ENCODE measurements around the gene TMEM18. TPM values are rescaled to one million over a fixed set of nuclear protein-coding genes. Genes with fewer than 3 reads are reported as not detected.
"Not testable (repeated sequence)": the region's sequence is repeated elsewhere in the genome, so short reads cannot be mapped to it uniquely, and the experiment has no call there.

TMEM18 gene
- total and polyA plus RNA-seq, 2 donors: 25.0 to 25.6 TPM

DNA sequence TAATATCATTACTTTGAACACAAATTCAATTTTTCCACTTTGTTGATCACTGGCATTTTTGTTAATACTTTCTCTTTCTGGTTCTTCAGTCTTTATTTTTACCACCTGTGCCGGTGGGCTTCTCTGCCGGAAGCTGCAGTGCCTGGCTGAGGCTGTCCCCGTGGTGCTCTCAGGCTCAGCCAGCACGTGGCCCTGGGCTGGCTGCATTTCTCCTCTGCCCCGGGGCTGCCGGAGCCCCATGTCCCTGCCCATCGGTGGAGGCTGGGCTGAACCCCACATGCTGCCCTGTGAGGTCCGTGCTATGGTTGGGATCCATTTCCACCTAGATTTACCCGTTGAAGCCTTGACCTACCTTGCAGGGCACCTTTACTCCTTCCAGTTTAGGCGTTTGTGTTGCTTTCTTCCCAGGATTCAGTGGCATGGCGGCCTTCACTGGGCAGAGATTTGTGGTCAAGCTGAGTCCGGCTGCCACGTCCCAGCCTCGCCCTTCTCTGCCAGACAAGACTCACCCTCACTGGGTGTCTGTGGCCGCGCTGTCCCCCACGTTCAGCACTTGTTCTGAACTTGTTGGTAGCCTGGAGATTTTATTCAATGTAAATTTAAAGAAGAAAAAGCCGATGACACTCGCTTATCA is 12.8 kb upstream of the TMEM18 start:
- DNase-seq (ENCODE audit: low read depth in 6 of 9, low spot score in 9 of 9): no peak
- Histone ChIP-seq H3K9me3 (ENCODE audit: control insufficient read depth in 2 of 2, insufficient read depth in 1 of 2, low read length in 1 of 2) (peaks cover 2 to 9% of the 10 kb centered on the region in 2 donors), H3K36me3 (ENCODE audit: control insufficient read depth in 2 of 2, insufficient read depth in 2 of 2, low read length in 1 of 2) (no peaks in the 10 kb centered on the region), H3K27me3 (ENCODE audit: control insufficient read depth in 2 of 2, insufficient read depth in 1 of 2, low read length in 1 of 2) (peaks cover 0 to 7% of the 10 kb centered on the region in 2 donors), H3K4me1 (ENCODE audit: control insufficient read depth in 2 of 2, insufficient read depth in 2 of 2, low read length in 2 of 2) (no peaks in the 10 kb centered on the region), H3K4me3 (ENCODE audit: low read length in 2 of 2) (no peak overlapping the region), H3K27ac (ENCODE audit: low read depth in 1 of 2, low read length in 1 of 2) (no peak overlapping the region)
- 83% methylated on average over 19 of the region's 19 CpGs for WGBS

DNA sequence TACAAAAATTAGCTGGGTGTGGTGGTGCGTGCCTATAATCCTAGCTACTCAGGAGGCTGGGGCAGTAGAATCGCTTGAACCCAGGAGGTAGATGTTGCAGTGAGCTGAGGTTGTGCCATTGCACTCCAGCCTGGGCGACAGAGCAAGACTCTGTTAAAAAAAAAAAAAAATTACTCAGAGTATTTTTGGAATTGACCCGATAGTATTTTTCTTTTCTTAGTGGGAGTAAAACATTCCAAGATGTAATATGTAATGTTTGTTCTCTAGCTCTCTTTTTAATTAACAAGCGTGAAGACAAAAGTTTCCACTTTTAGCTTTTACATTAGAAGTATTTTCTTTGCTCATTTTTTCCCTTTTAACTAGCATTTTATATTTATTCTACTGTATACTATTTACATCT is 12.0 kb upstream of the TMEM18 start:
- no peak for DNase-seq (ENCODE audit: low read depth in 6 of 9, low spot score in 9 of 9)
- no peaks in the 10 kb centered on the region for H3K4me1 ChIP-seq (ENCODE audit: control insufficient read depth in 2 of 2, insufficient read depth in 2 of 2, low read length in 2 of 2)
- no peaks in the 10 kb centered on the region for H3K36me3 ChIP-seq (ENCODE audit: control insufficient read depth in 2 of 2, insufficient read depth in 2 of 2, low read length in 1 of 2)
- H3K27me3 ChIP-seq (ENCODE audit: control insufficient read depth in 2 of 2, insufficient read depth in 1 of 2, low read length in 1 of 2): peaks cover 0 to 7% of the 10 kb centered on the region in 2 donors
- H3K27ac ChIP-seq (ENCODE audit: low read depth in 1 of 2, low read length in 1 of 2): no peak overlapping the region
- whole genome bisulfite sequencing: 95% methylated on average over 5 of the region's 5 CpGs
- no peak overlapping the region for H3K4me3 ChIP-seq (ENCODE audit: low read length in 2 of 2)
- peaks cover 2 to 12% of the 10 kb centered on the region in 2 donors for H3K9me3 ChIP-seq (ENCODE audit: control insufficient read depth in 2 of 2, insufficient read depth in 1 of 2, low read length in 1 of 2)

DNA sequence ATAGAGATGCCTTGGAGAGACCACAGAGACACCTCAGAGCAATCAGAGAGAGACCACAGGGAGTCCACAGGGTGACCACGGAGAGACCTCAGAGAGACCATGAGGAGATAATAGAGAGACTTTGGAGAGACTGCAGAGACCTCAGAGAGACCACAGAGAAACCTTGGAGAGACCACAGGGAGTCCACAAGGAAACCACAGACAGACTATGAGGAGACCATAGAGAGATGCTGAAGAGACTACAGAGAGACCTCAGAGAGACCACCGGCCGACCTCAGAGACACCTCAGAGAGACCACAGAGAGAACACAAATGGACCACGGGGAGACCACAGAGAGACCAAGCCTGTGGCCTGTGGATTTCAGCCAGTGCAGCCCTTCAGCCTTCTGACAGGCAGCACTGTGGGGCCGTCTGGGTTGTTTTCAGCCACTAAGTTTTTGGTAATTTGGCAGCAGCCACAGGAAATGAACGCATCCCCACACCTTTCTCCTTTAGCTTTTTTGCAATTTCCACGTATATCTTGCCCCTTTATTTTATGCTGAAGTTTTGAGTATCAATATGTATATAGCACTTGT is 11.4 kb upstream of the TMEM18 start:
- H3K27ac ChIP-seq (ENCODE audit: low read depth in 1 of 2, low read length in 1 of 2): no peak overlapping the region
- H3K4me1 ChIP-seq (ENCODE audit: control insufficient read depth in 2 of 2, insufficient read depth in 2 of 2, low read length in 2 of 2): no peaks in the 10 kb centered on the region
- H3K4me3 ChIP-seq (ENCODE audit: low read length in 2 of 2): no peak overlapping the region
- H3K27me3 ChIP-seq (ENCODE audit: control insufficient read depth in 2 of 2, insufficient read depth in 1 of 2, low read length in 1 of 2): peaks cover 0 to 7% of the 10 kb centered on the region in 2 donors
- peaks cover 2 to 12% of the 10 kb centered on the region in 2 donors for H3K9me3 ChIP-seq (ENCODE audit: control insufficient read depth in 2 of 2, insufficient read depth in 1 of 2, low read length in 1 of 2)
- WGBS: 74% methylated on average over 7 of the region's 7 CpGs
- no peaks in the 10 kb centered on the region for H3K36me3 ChIP-seq (ENCODE audit: control insufficient read depth in 2 of 2, insufficient read depth in 2 of 2, low read length in 1 of 2)
- DNase-seq (ENCODE audit: low read depth in 6 of 9, low spot score in 9 of 9): no peak

DNA sequence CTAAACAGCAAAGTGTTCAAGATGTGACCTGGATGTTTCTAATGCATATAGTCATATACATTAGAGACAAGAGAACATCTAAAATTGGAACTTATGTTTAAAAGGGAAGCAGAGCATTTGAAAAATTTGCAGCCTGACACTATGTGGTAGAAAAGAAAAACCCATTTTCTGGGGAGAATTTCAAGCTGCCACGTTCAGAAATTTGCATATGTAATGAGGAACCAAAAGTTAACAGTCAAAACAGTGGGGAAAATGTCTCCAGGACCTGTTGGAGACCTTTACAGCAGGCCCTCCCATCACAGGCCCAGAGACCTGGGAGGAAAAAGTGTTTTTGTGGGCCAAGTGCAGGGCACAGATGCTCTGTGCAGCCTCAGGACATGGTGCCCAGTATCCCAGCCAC is 8.2 kb upstream of the TMEM18 start:
- Histone ChIP-seq H3K27me3 (ENCODE audit: control insufficient read depth in 2 of 2, insufficient read depth in 1 of 2, low read length in 1 of 2) (peaks cover 0 to 5% of the 10 kb centered on the region in 2 donors), H3K27ac (ENCODE audit: low read depth in 1 of 2, low read length in 1 of 2) (no peak overlapping the region), H3K4me1 (ENCODE audit: control insufficient read depth in 2 of 2, insufficient read depth in 2 of 2, low read length in 2 of 2) (no peaks in the 10 kb centered on the region), H3K36me3 (ENCODE audit: control insufficient read depth in 2 of 2, insufficient read depth in 2 of 2, low read length in 1 of 2) (no peaks in the 10 kb centered on the region), H3K4me3 (ENCODE audit: low read length in 2 of 2) (no peak overlapping the region), H3K9me3 (ENCODE audit: control insufficient read depth in 2 of 2, insufficient read depth in 1 of 2, low read length in 1 of 2) (peaks cover 2 to 12% of the 10 kb centered on the region in 2 donors)
- WGBS: 69% methylated on average over 1 of the region's 1 CpG
- no peak for DNase-seq (ENCODE audit: low read depth in 6 of 9, low spot score in 9 of 9)

DNA sequence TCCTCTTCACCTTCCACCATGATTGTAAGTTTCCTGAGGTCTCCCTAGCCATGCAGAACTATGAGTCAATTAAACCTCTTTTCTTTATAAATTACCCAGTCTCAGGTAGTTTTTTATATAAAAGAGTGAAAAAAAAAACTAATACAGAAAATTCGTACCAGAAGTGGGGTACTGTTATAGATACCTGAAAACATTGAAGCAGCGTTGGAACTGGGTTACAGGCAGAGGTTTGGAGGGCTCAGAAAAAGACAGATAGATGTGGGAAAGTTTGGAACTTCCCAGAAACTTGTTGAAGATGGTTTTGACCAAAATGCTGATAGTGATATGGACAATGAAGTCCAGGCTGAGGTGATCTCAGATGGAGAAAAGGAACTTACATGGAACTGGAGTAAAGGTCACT is 7.7 kb upstream of the TMEM18 start:
- not testable (repeated sequence) for H3K27ac ChIP-seq (ENCODE audit: low read depth in 1 of 2, low read length in 1 of 2); DNase-seq (ENCODE audit: low read depth in 6 of 9, low spot score in 9 of 9); H3K4me1 ChIP-seq (ENCODE audit: control insufficient read depth in 2 of 2, insufficient read depth in 2 of 2, low read length in 2 of 2); H3K4me3 ChIP-seq (ENCODE audit: low read length in 2 of 2); H3K36me3 ChIP-seq (ENCODE audit: control insufficient read depth in 2 of 2, insufficient read depth in 2 of 2, low read length in 1 of 2); H3K27me3 ChIP-seq (ENCODE audit: control insufficient read depth in 2 of 2, insufficient read depth in 1 of 2, low read length in 1 of 2)
- H3K9me3 ChIP-seq (ENCODE audit: control insufficient read depth in 2 of 2, insufficient read depth in 1 of 2, low read length in 1 of 2): peaks cover 2 to 12% of the 10 kb centered on the region in 2 donors
- WGBS: 92% methylated on average over 2 of the region's 2 CpGs

DNA sequence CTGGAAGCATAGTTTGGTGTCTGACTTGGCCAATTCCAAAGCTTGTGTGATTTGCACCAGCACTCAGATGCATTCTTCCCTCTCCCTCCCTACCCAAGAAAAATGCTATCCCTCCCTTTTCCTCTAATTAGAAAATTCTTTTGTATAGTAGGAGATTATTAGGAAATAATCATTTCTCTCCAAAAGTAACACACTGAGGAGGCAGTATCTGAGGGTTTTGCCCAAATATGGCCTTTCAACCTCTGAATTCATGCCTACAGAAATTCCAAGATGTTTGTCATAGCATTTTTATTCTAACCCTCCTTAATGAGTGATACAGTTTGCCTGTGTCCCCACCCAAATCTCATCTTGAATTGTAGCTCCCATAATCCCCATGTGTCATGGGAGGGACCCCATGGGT is 5.0 kb upstream of the TMEM18 start:
- no peaks in the 10 kb centered on the region for H3K27me3 ChIP-seq (ENCODE audit: control insufficient read depth in 2 of 2, insufficient read depth in 1 of 2, low read length in 1 of 2)
- H3K36me3 ChIP-seq (ENCODE audit: control insufficient read depth in 2 of 2, insufficient read depth in 2 of 2, low read length in 1 of 2): no peaks in the 10 kb centered on the region
- no peak overlapping the region for H3K27ac ChIP-seq (ENCODE audit: low read depth in 1 of 2, low read length in 1 of 2)
- DNase-seq (ENCODE audit: low read depth in 6 of 9, low spot score in 9 of 9): no peak
- peaks cover 0 to 5% of the 10 kb centered on the region in 2 donors for H3K4me1 ChIP-seq (ENCODE audit: control insufficient read depth in 2 of 2, insufficient read depth in 2 of 2, low read length in 2 of 2)
- peaks cover 2 to 12% of the 10 kb centered on the region in 2 donors for H3K9me3 ChIP-seq (ENCODE audit: control insufficient read depth in 2 of 2, insufficient read depth in 1 of 2, low read length in 1 of 2)
- no peak overlapping the region for H3K4me3 ChIP-seq (ENCODE audit: low read length in 2 of 2)

DNA sequence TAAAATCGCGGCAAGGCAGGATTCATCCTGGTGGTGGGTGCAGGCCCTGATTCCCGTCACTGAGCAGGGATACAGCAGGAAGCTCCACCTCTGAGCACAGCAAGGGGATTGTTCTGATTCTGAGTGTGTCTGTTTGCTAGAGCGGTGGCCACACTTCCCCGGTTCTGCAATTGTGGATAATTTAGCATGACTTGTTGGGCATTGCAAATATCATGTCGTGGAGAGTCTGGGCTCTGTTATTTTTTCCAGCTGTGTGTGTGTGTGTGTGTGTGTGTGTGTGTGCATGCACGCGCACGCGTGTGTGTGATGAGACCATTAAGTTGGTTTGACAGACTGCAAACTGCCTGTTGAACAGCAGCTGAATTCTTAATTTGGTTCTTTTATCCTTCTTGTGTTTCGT is 4.1 kb upstream of the TMEM18 start:
- Histone ChIP-seq H3K36me3 (ENCODE audit: control insufficient read depth in 2 of 2, insufficient read depth in 2 of 2, low read length in 1 of 2) (no peaks in the 10 kb centered on the region), H3K9me3 (ENCODE audit: control insufficient read depth in 2 of 2, insufficient read depth in 1 of 2, low read length in 1 of 2) (peaks cover 2 to 12% of the 10 kb centered on the region in 2 donors), H3K4me3 (ENCODE audit: low read length in 2 of 2) (no peak overlapping the region), H3K4me1 (ENCODE audit: control insufficient read depth in 2 of 2, insufficient read depth in 2 of 2, low read length in 2 of 2) (peaks cover 0 to 5% of the 10 kb centered on the region in 2 donors), H3K27me3 (ENCODE audit: control insufficient read depth in 2 of 2, insufficient read depth in 1 of 2, low read length in 1 of 2) (no peaks in the 10 kb centered on the region), H3K27ac (ENCODE audit: low read depth in 1 of 2, low read length in 1 of 2) (no peak overlapping the region)
- DNase-seq (ENCODE audit: low read depth in 6 of 9, low spot score in 9 of 9): no peak
- 95% methylated on average over 11 of the region's 11 CpGs for WGBS

DNA sequence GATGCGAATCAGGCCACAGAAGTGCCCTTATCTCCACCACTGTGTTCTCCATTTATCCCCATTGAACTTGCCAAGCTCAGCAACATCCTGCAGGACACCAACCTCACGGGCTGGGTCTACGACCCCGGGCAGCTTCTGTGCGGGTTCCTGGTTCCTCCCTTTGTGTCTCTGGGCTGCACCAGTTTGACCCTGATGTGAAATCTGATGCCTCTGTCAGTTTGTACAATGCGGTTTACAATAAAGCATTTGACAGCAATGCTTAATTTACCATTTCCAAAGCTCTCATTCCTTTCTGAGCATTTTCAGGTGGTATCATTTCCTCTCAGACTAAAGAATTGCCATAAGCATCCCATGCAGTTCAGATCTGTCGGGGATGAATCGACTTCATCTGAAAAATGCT is 3.3 kb upstream of the TMEM18 start:
- H3K4me3 ChIP-seq (ENCODE audit: low read length in 2 of 2): no peak overlapping the region
- no peak overlapping the region for H3K27ac ChIP-seq (ENCODE audit: low read depth in 1 of 2, low read length in 1 of 2)
- H3K9me3 ChIP-seq (ENCODE audit: control insufficient read depth in 2 of 2, insufficient read depth in 1 of 2, low read length in 1 of 2): peaks cover 0 to 4% of the 10 kb centered on the region in 2 donors
- WGBS: 97% methylated on average over 8 of the region's 8 CpGs
- peaks cover 0 to 2% of the 10 kb centered on the region in 2 donors for H3K36me3 ChIP-seq (ENCODE audit: control insufficient read depth in 2 of 2, insufficient read depth in 2 of 2, low read length in 1 of 2)
- H3K27me3 ChIP-seq (ENCODE audit: control insufficient read depth in 2 of 2, insufficient read depth in 1 of 2, low read length in 1 of 2): no peaks in the 10 kb centered on the region
- H3K4me1 ChIP-seq (ENCODE audit: control insufficient read depth in 2 of 2, insufficient read depth in 2 of 2, low read length in 2 of 2): peaks cover 6 to 14% of the 10 kb centered on the region in 2 donors
- DNase-seq (ENCODE audit: low read depth in 6 of 9, low spot score in 9 of 9): no peak

DNA sequence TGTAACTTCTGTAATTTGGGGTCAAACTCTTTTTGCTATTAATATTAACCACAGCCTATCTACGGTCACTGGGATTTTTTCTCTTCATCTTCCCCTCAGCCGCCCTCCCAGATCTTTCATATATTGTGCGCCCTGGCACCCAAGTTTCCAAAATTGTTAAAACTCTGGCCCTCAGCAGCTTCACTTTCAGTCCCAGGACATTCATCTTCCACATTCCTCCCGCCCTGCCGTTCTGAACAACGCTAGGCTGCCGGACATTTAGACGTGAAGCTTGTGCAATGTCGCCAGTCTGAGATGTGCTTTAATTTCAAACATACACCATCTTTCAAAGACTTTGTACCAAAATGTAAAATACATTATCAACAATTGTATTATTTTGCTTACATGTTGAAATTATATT is 1.8 kb upstream of the TMEM18 start:
- Histone ChIP-seq H3K27me3 (ENCODE audit: control insufficient read depth in 2 of 2, insufficient read depth in 1 of 2, low read length in 1 of 2) (no peaks in the 10 kb centered on the region), H3K36me3 (ENCODE audit: control insufficient read depth in 2 of 2, insufficient read depth in 2 of 2, low read length in 1 of 2) (peaks cover 3 to 13% of the 10 kb centered on the region in 2 donors), H3K4me3 (ENCODE audit: low read length in 2 of 2) (no peak overlapping the region), H3K9me3 (ENCODE audit: control insufficient read depth in 2 of 2, insufficient read depth in 1 of 2, low read length in 1 of 2) (no peaks in the 10 kb centered on the region), H3K4me1 (ENCODE audit: control insufficient read depth in 2 of 2, insufficient read depth in 2 of 2, low read length in 2 of 2) (peaks cover 7 to 17% of the 10 kb centered on the region in 2 donors), H3K27ac (ENCODE audit: low read depth in 1 of 2, low read length in 1 of 2) (no peak overlapping the region)
- DNase-seq (ENCODE audit: low read depth in 6 of 9, low spot score in 9 of 9): no peak
- WGBS: 97% methylated on average over 9 of the region's 9 CpGs
